OCI-LY1 (cell line): Measurements from ENCODE around the gene CRTAP.
A peak's percentile ranks its signal among the peaks of the same experiment; 100 is the strongest.
"Not testable (repeated sequence)": the region's sequence is repeated elsewhere in the genome, so short reads cannot be mapped to it uniquely, and the experiment has no call there.

ENCODE experiments used
- H2AFZ ChIP-seq: fragments of 200-600 bp; sonication (generic), shearing (Covaris generic); 2 replicates; pipeline ENCODE4 v1.6.0; 2014; ENCODE audit warnings: antibody characterized with exemption, mild to moderate bottlenecking, low read length
- H3F3A ChIP-seq: fragments of 200-600 bp; sonication (generic), shearing (Covaris generic); 2 replicates; pipeline ENCODE4 v1.6.0; 2014; ENCODE audit warnings: mild to moderate bottlenecking, antibody characterized with exemption, low read length, moderate library complexity; ENCODE audit not compliant: insufficient read depth
- H3K27ac ChIP-seq: fragments of 200-600 bp; sonication (generic); 2 replicates; pipeline ENCODE4 v1.5.1; 2014; ENCODE audit warnings: low read length, mixed run types, mild to moderate bottlenecking, low read depth; ENCODE audit not compliant: poor library complexity, severe bottlenecking
- H3K27me3 ChIP-seq: fragments of 200-600 bp; sonication (generic); 2 replicates; pipeline ENCODE4 v1.6.0; 2014; ENCODE audit warnings: antibody characterized with exemption, mild to moderate bottlenecking, low read length, moderate library complexity; ENCODE audit not compliant: insufficient read depth
- H3K36me3 ChIP-seq: fragments of 200-600 bp; sonication (generic); 2 replicates; pipeline ENCODE4 v1.6.1; 2014; ENCODE audit warnings: mild to moderate bottlenecking, antibody characterized with exemption, low read length, moderate library complexity, mixed read lengths; ENCODE audit not compliant: insufficient read depth
- H3K4me1 ChIP-seq: fragments of 200-600 bp; sonication (generic); 2 replicates; pipeline ENCODE4 v1.5.1; 2014; ENCODE audit warnings: mild to moderate bottlenecking, low read length, moderate library complexity; ENCODE audit not compliant: insufficient read depth, severe bottlenecking
- H3K4me2 ChIP-seq: fragments of 200-600 bp; sonication (generic), shearing (Covaris generic); 2 replicates; pipeline ENCODE4 v1.6.1; 2014; ENCODE audit warnings: low read length
- H3K4me3 ChIP-seq: fragments of 200-600 bp; sonication (generic); 2 replicates; pipeline ENCODE4 v1.5.1; 2014; ENCODE audit warnings: low read length, low read depth, mild to moderate bottlenecking, mixed read lengths; ENCODE audit not compliant: poor library complexity, severe bottlenecking
- H3K79me2 ChIP-seq: fragments of 200-600 bp; shearing (Covaris generic); 2 replicates; pipeline ENCODE4 v1.6.1; 2016; ENCODE audit warnings: mixed run types, low read length, mixed read lengths; ENCODE audit not compliant: insufficient read depth
- H3K9ac ChIP-seq: fragments of 200-600 bp; sonication (generic), shearing (Covaris generic); 2 replicates; pipeline ENCODE4 v1.6.1; 2014; ENCODE audit warnings: mild to moderate bottlenecking, low read length, mixed read lengths
- H3K9me2 ChIP-seq: fragments of 200-600 bp; sonication (generic), shearing (Covaris generic); 2 replicates; pipeline ENCODE4 v1.6.1; 2014; ENCODE audit warnings: low read depth, mild to moderate bottlenecking, low read length, mixed read lengths
- H3K9me3 ChIP-seq: fragments of 200-600 bp; shearing (Covaris generic); 2 replicates; pipeline ENCODE4 v1.6.1; 2014; ENCODE audit warnings: low read length, mixed read lengths
- H4K20me1 ChIP-seq: fragments of 200-600 bp; sonication (generic), shearing (Covaris generic); 2 replicates; pipeline ENCODE4 v1.6.0; 2016; ENCODE audit warnings: mild to moderate bottlenecking, low read length; ENCODE audit not compliant: insufficient read depth
- CTCF ChIP-seq: fragments of 200-600 bp; sonication (generic), shearing (Covaris generic); IDR thresholded peaks from 2 replicates; pipeline ENCODE4 v1.5.1; 2017; ENCODE audit warnings: mild to moderate bottlenecking, antibody characterized with exemption, low read length, moderate library complexity, mixed read lengths
- EZH2 ChIP-seq: fragments of 200-600 bp; sonication (generic), shearing (Covaris generic); IDR thresholded peaks from 2 replicates; pipeline ENCODE4 v1.8.0; 2017; ENCODE audit warnings: borderline replicate concordance, mixed run types, mild to moderate bottlenecking, antibody characterized with exemption, low read length, moderate library complexity, mixed read lengths

The CRTAP gene

GRCh38 chr3:33113772-33114621, at the start of gene CRTAP:
CRTAP (plus strand) TSS chr3:33114014; CDS start chr3:33114078, 64 bp downstream.
- H3K79me2 ChIP-seq, result no peaks in the 10 kb centered on the region
- H3F3A ChIP-seq, result no peaks in the 10 kb centered on the region
- H3K9ac ChIP-seq, result peak within 1 kb of the TSS; percentile 81
- peaks cover 9% of the 10 kb centered on the region; the same call in 1 of the 2 replicates for H3K36me3 ChIP-seq
- peak within 1 kb of the TSS; percentile 65 for H3K27ac ChIP-seq
- H3K9me3 ChIP-seq, result 0 out of 2 replicates have a peak, but pooled peaks cover 3% of the 10 kb centered on the region
- H2AFZ ChIP-seq, result peak within 1 kb of the TSS; percentile 96
- H3K27me3 ChIP-seq, result no peaks in the 10 kb centered on the region
- peak within 1 kb of the TSS; percentile 100 for H3K4me2 ChIP-seq
- TF ChIP-seq CTCF (no peak), EZH2 (no peak)
- H3K4me3 ChIP-seq, result peak within 1 kb of the TSS; percentile 84
- no peaks in the 10 kb centered on the region for H3K9me2 ChIP-seq
- peaks cover 25% of the 10 kb centered on the region for H3K4me1 ChIP-seq
- no peaks in the 10 kb centered on the region for H4K20me1 ChIP-seq

- Histone ChIP-seq H3K4me3 (no peak overlapping the region), H3K4me2 (no peak overlapping the region), H3K36me3 (peaks cover 6% of the 10 kb centered on the region; the same call in 1 of the 2 replicates), H3K79me2 (no peaks in the 10 kb centered on the region), H3K9me2 (no peaks in the 10 kb centered on the region), H3K9me3 (no peaks in the 10 kb centered on the region), H3F3A (no peaks in the 10 kb centered on the region), H3K27ac (no peak overlapping the region), H4K20me1 (no peaks in the 10 kb centered on the region), H3K27me3 (no peaks in the 10 kb centered on the region), H3K4me1 (peaks cover 35% of the 10 kb centered on the region), H2AFZ (no peak overlapping the region), H3K9ac (no peak overlapping the region)
- TF ChIP-seq EZH2 (no peak), CTCF (peak; percentile 73)
These were observed 48.9 kb upstream of the CRTAP start for GRCh38 chr3:33064929-33065328.

DNA sequence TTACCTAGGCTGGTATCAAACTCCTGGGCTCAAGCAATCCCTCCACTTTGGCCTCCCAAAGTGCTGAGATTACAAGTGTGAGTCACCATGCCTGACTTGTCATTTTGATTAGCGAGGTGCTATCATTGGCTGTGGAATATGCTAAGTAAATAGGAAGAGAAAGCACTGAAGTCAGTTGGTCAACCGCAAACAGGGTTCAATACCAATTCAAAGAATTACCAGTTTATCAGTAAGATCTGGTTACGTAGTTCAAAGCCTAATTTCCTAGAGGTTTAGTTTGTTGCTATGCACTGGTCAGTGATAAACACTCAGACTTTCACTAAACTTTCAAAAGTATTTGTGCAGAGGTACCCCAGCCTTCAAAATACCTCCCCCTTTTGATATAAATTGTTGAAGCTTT, 46.3 kb upstream of the CRTAP start:
- no peaks in the 10 kb centered on the region for H3F3A ChIP-seq
- no peak for TF ChIP-seq CTCF
- no peak for TF ChIP-seq EZH2

GRCh38 chr3:33069862-33070261, 44.0 kb upstream of the CRTAP start:
- not testable (repeated sequence) for H2AFZ ChIP-seq

More for the DNA sequence above, 46.3 kb upstream of the CRTAP start:
- Histone ChIP-seq H2AFZ (no peak overlapping the region), H3K4me2 (no peak overlapping the region), H3K27me3 (no peaks in the 10 kb centered on the region), H3K9ac (no peak overlapping the region), H3K4me3 (no peak overlapping the region), H3K4me1 (peaks cover 11% of the 10 kb centered on the region), H3K79me2 (no peaks in the 10 kb centered on the region), H3K27ac (no peak overlapping the region), H3K9me3 (no peaks in the 10 kb centered on the region), H3K36me3 (peaks cover 3% of the 10 kb centered on the region; the same call in 1 of the 2 replicates), H4K20me1 (no peaks in the 10 kb centered on the region), H3K9me2 (no peaks in the 10 kb centered on the region)

More at GRCh38 chr3:33069862-33070261, 44.0 kb upstream of the CRTAP start:
- H3F3A ChIP-seq, H3K9me2 ChIP-seq, H3K4me2 ChIP-seq, H3K36me3 ChIP-seq, H3K9ac ChIP-seq, H3K79me2 ChIP-seq, H3K4me3 ChIP-seq, H3K9me3 ChIP-seq, H3K27me3 ChIP-seq, H3K4me1 ChIP-seq, H4K20me1 ChIP-seq, H3K27ac ChIP-seq: not testable (repeated sequence)
